Neural cell (in vitro differentiated cells): Measurements from ENCODE around the gene FCHSD1. TPM values are rescaled to one million over a fixed set of nuclear protein-coding genes. Genes with fewer than 3 reads are reported as not detected.

Source experiments
- H2AFZ ChIP-seq: fragments of 200-600, 300-800 bp; sonication (generic), shearing (Covaris generic); 2 replicates; pipeline ENCODE4 v1.6.0; 2014; ENCODE audit warnings: low read depth, mild to moderate bottlenecking, antibody characterized with exemption, low read length, moderate library complexity
- H3F3A ChIP-seq: fragments of 200-600 bp; shearing (Covaris generic); 2 replicates; pipeline ENCODE4 v1.6.1; 2016; ENCODE audit warnings: mild to moderate bottlenecking, moderate library complexity, mixed read lengths, antibody characterized with exemption, low read length; ENCODE audit not compliant: insufficient read depth, poor library complexity, severe bottlenecking
- H3K27ac ChIP-seq: fragments of 200-600, 300-800 bp; sonication (generic), shearing (Covaris generic); 2 replicates; pipeline ENCODE4 v1.5.1; 2014; ENCODE audit warnings: mild to moderate bottlenecking, low read length, moderate library complexity
- H3K27me3 ChIP-seq: fragments of 300-800, 200-600 bp; sonication (generic), shearing (Covaris generic); 2 replicates; pipeline ENCODE4 v1.6.0; 2014; ENCODE audit warnings: mild to moderate bottlenecking, low read depth, low read length, moderate library complexity; ENCODE audit not compliant: insufficient read depth
- H3K36me3 ChIP-seq: fragments of 300-800, 200-600 bp; sonication (generic), shearing (Covaris generic); 2 replicates; pipeline ENCODE4 v1.5.1; 2014; ENCODE audit warnings: mild to moderate bottlenecking, antibody characterized with exemption, low read length, moderate library complexity; ENCODE audit not compliant: insufficient read depth
- H3K4me2 ChIP-seq: fragments of 300-800, 200-600 bp; sonication (generic), shearing (Covaris generic); 2 replicates; pipeline ENCODE4 v1.6.0; 2014; ENCODE audit warnings: mild to moderate bottlenecking, low read length
- H3K4me3 ChIP-seq: fragments of 300-800, 200-600 bp; sonication (generic), shearing (Covaris generic); 2 replicates; pipeline ENCODE4 v1.5.1; 2014; ENCODE audit warnings: mild to moderate bottlenecking, low read length, moderate library complexity
- H3K79me2 ChIP-seq: fragments of 200-600 bp; shearing (Covaris generic); replicated peaks from 2 replicates; pipeline ENCODE4 v1.6.0; 2014; ENCODE audit warnings: mild to moderate bottlenecking, low read length, moderate library complexity; ENCODE audit not compliant: insufficient read depth
- H3K9ac ChIP-seq: fragments of 300-800, 200-600 bp; sonication (generic), shearing (Covaris generic); 2 replicates; pipeline ENCODE4 v1.6.1; 2016; ENCODE audit warnings: mild to moderate bottlenecking, low read length, mixed read lengths
- H3K9me2 ChIP-seq: fragments of 200-600 bp; shearing (Covaris generic); 2 replicates; pipeline ENCODE4 v1.6.1; 2016; ENCODE audit warnings: mild to moderate bottlenecking, low read length, mixed read lengths; ENCODE audit not compliant: insufficient read depth
- H3K9me3 ChIP-seq: fragments of 200-600, 300-800 bp; sonication (generic), shearing (Covaris generic); 2 replicates; pipeline ENCODE4 v1.6.1; 2016; ENCODE audit warnings: mild to moderate bottlenecking, mixed run types, low read length, moderate library complexity, mixed read lengths
- H4K20me1 ChIP-seq: fragments of 200-600 bp; shearing (Covaris generic); 2 replicates; pipeline ENCODE4 v1.6.1; 2016; ENCODE audit warnings: mild to moderate bottlenecking, mixed run types; ENCODE audit not compliant: insufficient read depth
- EP300 ChIP-seq: fragments of 450-650 bp; conservative IDR thresholded peaks from 2 replicates; pipeline ENCODE4 v1.6.1; 2014; ENCODE audit warnings: antibody characterized with exemption, mild to moderate bottlenecking, moderate library complexity; ENCODE audit not compliant: poor library complexity, severe bottlenecking
- EZH2 ChIP-seq: fragments of 200-600, 300-800 bp; shearing (Covaris generic), sonication (generic); IDR thresholded peaks from 2 replicates; pipeline ENCODE4 v1.6.1; 2014; ENCODE audit warnings: antibody characterized with exemption, low read length, borderline replicate concordance, mild to moderate bottlenecking; ENCODE audit not compliant: insufficient read depth, poor library complexity, severe bottlenecking
- MXI1 ChIP-seq: fragments of 450-650 bp; conservative IDR thresholded peaks from 2 replicates; pipeline ENCODE4 v1.6.1; 2014; ENCODE audit warnings: antibody characterized with exemption, mild to moderate bottlenecking; ENCODE audit not compliant: poor library complexity, severe bottlenecking
- POLR2AphosphoS5 ChIP-seq: IDR thresholded peaks from 2 replicates; pipeline ENCODE4 v1.6.1; 2012
- RAD21 ChIP-seq: fragments of 450-650 bp; conservative IDR thresholded peaks from 2 replicates; pipeline ENCODE4 v1.6.1; 2014; ENCODE audit warnings: antibody characterized with exemption, mild to moderate bottlenecking, moderate library complexity
- SMC3 ChIP-seq: fragments of 450-650 bp; conservative IDR thresholded peaks from 2 replicates; pipeline ENCODE4 v1.6.1; 2014; ENCODE audit warnings: antibody characterized with exemption, mild to moderate bottlenecking, moderate library complexity; ENCODE audit not compliant: poor library complexity
- TAF1 ChIP-seq: IDR thresholded peaks from 2 replicates; pipeline ENCODE4 v1.6.1; 2012; ENCODE audit warnings: low read depth
- polyA plus RNA-seq: library from polyadenylated mRNA; depleted of rRNA; stranded (reverse); fragments of >200 nt; gene quantifications from 2 replicates; pipeline ENCODE4 v1.2.3, GENCODE V29; 2014
- TF ChIP-seq, protein P1 (sequence below): IDR thresholded peaks from 2 replicates; pipeline ENCODE4 v1.6.1; 2012; ENCODE audit warnings: borderline replicate concordance
- TF ChIP-seq, protein P2 (sequence below): fragments of 450-650 bp; IDR thresholded peaks from 2 replicates; pipeline ENCODE4 v1.5.1; 2014; ENCODE audit warnings: antibody characterized with exemption, mild to moderate bottlenecking, moderate library complexity; ENCODE audit not compliant: poor library complexity, severe bottlenecking

The FCHSD1 gene
- polyA plus RNA-seq, 1 donor from 2014 or later, result 3.9 TPM

DNA sequence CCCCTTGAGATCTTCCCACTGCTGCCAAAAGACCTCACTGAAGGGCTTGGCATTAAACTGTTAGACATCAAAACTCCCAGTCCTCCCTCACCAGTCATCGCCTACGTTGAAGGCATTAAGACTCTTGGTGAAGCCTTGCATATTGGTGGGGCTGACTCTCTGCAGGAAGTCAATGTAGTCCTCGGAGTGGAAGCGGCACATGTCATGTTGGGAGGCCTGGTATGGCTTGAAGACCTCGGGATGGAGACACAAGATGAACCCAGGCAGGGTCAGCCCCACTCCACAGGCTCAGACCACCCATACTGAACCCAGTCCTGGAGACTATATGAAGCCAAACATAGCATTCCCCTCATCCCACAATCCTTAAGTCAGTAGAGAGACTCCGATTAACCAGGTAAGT lies 16.5 kb downstream of the FCHSD1 start:
- Histone ChIP-seq H3K79me2 (peaks cover 25% of the 10 kb centered on the region), H3K9me3 (no peaks in the 10 kb centered on the region), H3K9me2 (no peaks in the 10 kb centered on the region), H3K4me2 (no peak overlapping the region), H3K4me3 (peak overlapping the region; percentile 83), H3K27me3 (no peaks in the 10 kb centered on the region), H3K9ac (no peak overlapping the region), H2AFZ (no peak overlapping the region), H4K20me1 (no peaks in the 10 kb centered on the region), H3K27ac (no peak overlapping the region), H3K36me3 (peaks cover 10% of the 10 kb centered on the region), H3F3A (no peaks in the 10 kb centered on the region)
- TF ChIP-seq POLR2AphosphoS5 (no peak), RAD21 (no peak), SMC3 (no peak), EP300 (no peak), MXI1 (no peak), TAF1 (no peak), EZH2 (no peak)
- TF ChIP-seq, protein P1, sequence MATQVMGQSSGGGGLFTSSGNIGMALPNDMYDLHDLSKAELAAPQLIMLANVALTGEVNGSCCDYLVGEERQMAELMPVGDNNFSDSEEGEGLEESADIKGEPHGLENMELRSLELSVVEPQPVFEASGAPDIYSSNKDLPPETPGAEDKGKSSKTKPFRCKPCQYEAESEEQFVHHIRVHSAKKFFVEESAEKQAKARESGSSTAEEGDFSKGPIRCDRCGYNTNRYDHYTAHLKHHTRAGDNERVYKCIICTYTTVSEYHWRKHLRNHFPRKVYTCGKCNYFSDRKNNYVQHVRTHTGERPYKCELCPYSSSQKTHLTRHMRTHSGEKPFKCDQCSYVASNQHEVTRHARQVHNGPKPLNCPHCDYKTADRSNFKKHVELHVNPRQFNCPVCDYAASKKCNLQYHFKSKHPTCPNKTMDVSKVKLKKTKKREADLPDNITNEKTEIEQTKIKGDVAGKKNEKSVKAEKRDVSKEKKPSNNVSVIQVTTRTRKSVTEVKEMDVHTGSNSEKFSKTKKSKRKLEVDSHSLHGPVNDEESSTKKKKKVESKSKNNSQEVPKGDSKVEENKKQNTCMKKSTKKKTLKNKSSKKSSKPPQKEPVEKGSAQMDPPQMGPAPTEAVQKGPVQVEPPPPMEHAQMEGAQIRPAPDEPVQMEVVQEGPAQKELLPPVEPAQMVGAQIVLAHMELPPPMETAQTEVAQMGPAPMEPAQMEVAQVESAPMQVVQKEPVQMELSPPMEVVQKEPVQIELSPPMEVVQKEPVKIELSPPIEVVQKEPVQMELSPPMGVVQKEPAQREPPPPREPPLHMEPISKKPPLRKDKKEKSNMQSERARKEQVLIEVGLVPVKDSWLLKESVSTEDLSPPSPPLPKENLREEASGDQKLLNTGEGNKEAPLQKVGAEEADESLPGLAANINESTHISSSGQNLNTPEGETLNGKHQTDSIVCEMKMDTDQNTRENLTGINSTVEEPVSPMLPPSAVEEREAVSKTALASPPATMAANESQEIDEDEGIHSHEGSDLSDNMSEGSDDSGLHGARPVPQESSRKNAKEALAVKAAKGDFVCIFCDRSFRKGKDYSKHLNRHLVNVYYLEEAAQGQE, result no peak
- TF ChIP-seq, protein P2, sequence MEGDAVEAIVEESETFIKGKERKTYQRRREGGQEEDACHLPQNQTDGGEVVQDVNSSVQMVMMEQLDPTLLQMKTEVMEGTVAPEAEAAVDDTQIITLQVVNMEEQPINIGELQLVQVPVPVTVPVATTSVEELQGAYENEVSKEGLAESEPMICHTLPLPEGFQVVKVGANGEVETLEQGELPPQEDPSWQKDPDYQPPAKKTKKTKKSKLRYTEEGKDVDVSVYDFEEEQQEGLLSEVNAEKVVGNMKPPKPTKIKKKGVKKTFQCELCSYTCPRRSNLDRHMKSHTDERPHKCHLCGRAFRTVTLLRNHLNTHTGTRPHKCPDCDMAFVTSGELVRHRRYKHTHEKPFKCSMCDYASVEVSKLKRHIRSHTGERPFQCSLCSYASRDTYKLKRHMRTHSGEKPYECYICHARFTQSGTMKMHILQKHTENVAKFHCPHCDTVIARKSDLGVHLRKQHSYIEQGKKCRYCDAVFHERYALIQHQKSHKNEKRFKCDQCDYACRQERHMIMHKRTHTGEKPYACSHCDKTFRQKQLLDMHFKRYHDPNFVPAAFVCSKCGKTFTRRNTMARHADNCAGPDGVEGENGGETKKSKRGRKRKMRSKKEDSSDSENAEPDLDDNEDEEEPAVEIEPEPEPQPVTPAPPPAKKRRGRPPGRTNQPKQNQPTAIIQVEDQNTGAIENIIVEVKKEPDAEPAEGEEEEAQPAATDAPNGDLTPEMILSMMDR, result no peak

DNA sequence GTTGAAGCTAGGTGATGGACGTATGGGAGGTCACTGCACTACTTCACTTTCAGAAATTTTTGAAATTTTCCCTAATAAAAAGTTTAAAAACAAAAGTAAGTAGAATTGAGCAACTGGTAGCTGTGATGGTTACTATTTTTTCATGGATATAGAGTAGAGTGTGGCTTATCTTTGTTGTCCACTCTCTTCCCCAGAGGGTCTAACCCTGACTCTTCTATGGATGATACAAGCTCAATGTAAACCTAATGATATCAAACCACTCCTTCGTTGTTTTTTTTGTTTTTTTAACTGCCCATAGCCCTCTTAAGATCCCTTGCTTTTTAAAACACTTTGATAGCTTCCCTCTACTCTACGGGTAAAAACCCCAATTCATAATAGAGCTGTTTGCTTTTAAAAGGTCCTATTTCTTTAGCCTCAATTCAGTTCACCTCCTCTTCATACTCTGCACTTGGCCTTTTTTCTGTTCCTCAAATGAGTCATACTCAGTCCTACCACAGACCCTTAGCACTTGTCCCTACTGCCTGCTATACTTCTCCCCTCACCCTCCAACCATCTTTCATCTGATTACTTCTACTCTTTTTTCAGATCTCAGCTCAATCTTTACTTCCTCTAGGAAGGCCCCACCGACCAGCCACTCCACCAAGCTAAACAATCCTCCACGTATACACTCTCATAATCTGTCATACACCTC lies 17.2 kb downstream of the FCHSD1 start:
- no peaks in the 10 kb centered on the region for H3K9me3 ChIP-seq
- H3K9ac ChIP-seq, result no peak overlapping the region
- H3K4me3 ChIP-seq, result no peak overlapping the region
- no peak overlapping the region for H2AFZ ChIP-seq
- H3K27ac ChIP-seq, result no peak overlapping the region
- H3K27me3 ChIP-seq, result no peaks in the 10 kb centered on the region
- no peaks in the 10 kb centered on the region for H4K20me1 ChIP-seq
- H3K4me2 ChIP-seq, result no peak overlapping the region
- no peaks in the 10 kb centered on the region for H3F3A ChIP-seq
- peaks cover 25% of the 10 kb centered on the region for H3K79me2 ChIP-seq
- TF ChIP-seq, protein P1, result no peak
- TF ChIP-seq, protein P2, result no peak
- no peak for TF ChIP-seq EP300
- no peak for TF ChIP-seq MXI1
- H3K9me2 ChIP-seq, result no peaks in the 10 kb centered on the region
- H3K36me3 ChIP-seq, result peaks cover 13% of the 10 kb centered on the region
